T-cell (primary cell): ENCODE results near the gene TRIM31. TPM values are rescaled to one million over a fixed set of nuclear protein-coding genes. Genes with fewer than 3 reads are reported as not detected.

Experiments used
- ATAC-seq, 4 experiments: fragments of 200-7000 bp in 3 of 4; fragments of 150-1000 bp in 1 of 4; cut with Tn5 transposase; replicated peaks in 1 of 4; 1 replicate in 3 of 4; 2 replicates in 1 of 4; pipeline ENCODE4 v1.10.0; 2021; ENCODE audit warnings: moderate library complexity in 3 of 4, mild to moderate bottlenecking in 2 of 4, moderate number of reproducible peaks in 1 of 4
- CTCF ChIA-PET, 2 donors: fragments of 300-600 bp; sonication (Branson Sonifier 250); formaldehyde crosslinking; loops; one replicate each; lab custom pipeline; 2022; ENCODE audit warnings: antibody characterized with exemption in 2 of 2; lab: Charles Lee
- POLR2A ChIA-PET, 2 donors: fragments of 300-600 bp; sonication (Branson Sonifier 250); formaldehyde crosslinking; loops; one replicate each; lab custom pipeline; 2022; ENCODE audit warnings: antibody characterized with exemption in 2 of 2; lab: Charles Lee
- DNase-seq, 35 experiments: peaks; one replicate each; pipeline versions ENCODE4 v3.0.0 to v3.0.0-alpha.2; 2013 to 2023
- H3K27ac ChIP-seq: one replicate; pipeline ENCODE4 v1.5.1; 2013; ENCODE audit warnings: low read length
- H3K27me3 ChIP-seq, 2 experiments: replicated peaks in 1 of 2; 1 replicate in 1 of 2; 2 replicates in 1 of 2; pipeline versions ENCODE4 v1.6.1 to v1.7.0; 2013; ENCODE audit warnings: low read length in 1 of 2, mixed read lengths in 1 of 2; ENCODE audit not compliant: control insufficient read depth in 2 of 2, insufficient read depth in 2 of 2; ENCODE audit errors: extremely low read depth in 1 of 2
- H3K36me3 ChIP-seq, 2 donors: 1 replicate in 1 of 2; 2 replicates in 1 of 2; pipeline versions ENCODE4 v1.6.1 to v1.7.0; 2013; ENCODE audit warnings: low read length in 1 of 2; ENCODE audit not compliant: control insufficient read depth in 2 of 2, insufficient read depth in 1 of 2; ENCODE audit errors: extremely low read depth in 1 of 2
- H3K4me1 ChIP-seq, 2 experiments: 1 replicate in 1 of 2; 2 replicates in 1 of 2; pipeline versions ENCODE4 v1.6.1 to v1.7.0; 2013; ENCODE audit warnings: low read length in 2 of 2, mixed read lengths in 1 of 2; ENCODE audit not compliant: insufficient read depth in 2 of 2, control insufficient read depth in 1 of 2; ENCODE audit errors: extremely low read depth in 1 of 2
- H3K4me3 ChIP-seq, 2 donors: 1 replicate in 1 of 2; 2 replicates in 1 of 2; pipeline versions ENCODE4 v1.5.1 to v1.7.0; 2013; ENCODE audit warnings: mild to moderate bottlenecking in 2 of 2, low read length in 1 of 2, moderate library complexity in 1 of 2; ENCODE audit not compliant: control insufficient read depth in 1 of 2; ENCODE audit errors: extremely low read depth in 1 of 2
- H3K9me3 ChIP-seq: 2 replicates; pipeline ENCODE4 v1.7.0; 2013
- H3K27ac Mint-ChIP-seq, 2 donors: one replicate each; pipeline ENCODE4 v1.8.0; 2020 to 2021; ENCODE audit warnings: mild to moderate bottlenecking in 2 of 2, mixed read lengths in 2 of 2
- H3K27me3 Mint-ChIP-seq, 2 donors: one replicate each; pipeline ENCODE4 v1.8.0; 2021 to 2022; ENCODE audit warnings: mixed read lengths in 2 of 2
- H3K36me3 Mint-ChIP-seq: one replicate; pipeline ENCODE4 v1.8.0; 2021; ENCODE audit warnings: mixed read lengths
- H3K4me1 Mint-ChIP-seq, 3 donors: one replicate each; pipeline ENCODE4 v1.8.0; 2020 to 2022; ENCODE audit warnings: mixed read lengths in 3 of 3, mild to moderate bottlenecking in 1 of 3
- H3K4me3 Mint-ChIP-seq, 3 donors: one replicate each; pipeline ENCODE4 v1.8.0; 2020 to 2022; ENCODE audit warnings: mild to moderate bottlenecking in 3 of 3, mixed read lengths in 3 of 3, moderate library complexity in 3 of 3
- H3K9me3 Mint-ChIP-seq, 3 donors: one replicate each; pipeline ENCODE4 v1.8.0; 2020 to 2022; ENCODE audit warnings: mixed read lengths in 3 of 3
- WGBS: methylation state at CpG from one replicate; pipeline ENCODE4 v1.1.5; 2013; ENCODE audit warnings: missing lambda C conversion rate; ENCODE audit not compliant: insufficient coverage; 5-methylcytosine and 5-hydroxymethylcytosine counted together
- total RNA-seq, 35 experiments: library from RNA in 6 of 35; stranded (reverse) in 6 of 35; fragments of 120-200 nt in 1 of 35; gene quantifications; one replicate each; pipeline versions ENCODE4 v1.2.1 to v1.2.4 and lab custom pipeline; 2013 to 2026

The TRIM31 gene
- total RNA-seq, 5 donors from 2014 or later (not counting 1 experiment from before 2014, with no cell fraction given) = 0.44 TPM; not detected in 4

GRCh38 chr6:30154061-30154460 is 41.2 kb upstream of the TRIM31 start:
- ChIA-PET POLR2A (no interaction called here), CTCF (no interaction called here)
- Mint-ChIP-seq H3K36me3 (no peaks in the 10 kb centered on the region), H3K9me3 (no peaks in the 10 kb centered on the region), H3K4me3 (no peak overlapping the region), H3K4me1 (peaks cover 0 to 4% (median 4%) of the 10 kb centered on the region in 3 donors), H3K27ac (no peak overlapping the region), H3K27me3 (peaks cover 30 to 36% of the 10 kb centered on the region in 2 donors)
- ATAC-seq (no peak), DNase-seq (no peak)
- H3K36me3 ChIP-seq = no peaks in the 10 kb centered on the region
- H3K27ac ChIP-seq = no peak overlapping the region
- no peak overlapping the region for H3K4me3 ChIP-seq
- H3K27me3 ChIP-seq = peaks cover 0 to 26% of the 10 kb centered on the region in 2 experiments
- H3K4me1 ChIP-seq = no peaks in the 10 kb centered on the region
- WGBS = 79% methylated on average over 9 of the region's 17 CpGs
- H3K9me3 ChIP-seq = no peaks in the 10 kb centered on the region

DNA sequence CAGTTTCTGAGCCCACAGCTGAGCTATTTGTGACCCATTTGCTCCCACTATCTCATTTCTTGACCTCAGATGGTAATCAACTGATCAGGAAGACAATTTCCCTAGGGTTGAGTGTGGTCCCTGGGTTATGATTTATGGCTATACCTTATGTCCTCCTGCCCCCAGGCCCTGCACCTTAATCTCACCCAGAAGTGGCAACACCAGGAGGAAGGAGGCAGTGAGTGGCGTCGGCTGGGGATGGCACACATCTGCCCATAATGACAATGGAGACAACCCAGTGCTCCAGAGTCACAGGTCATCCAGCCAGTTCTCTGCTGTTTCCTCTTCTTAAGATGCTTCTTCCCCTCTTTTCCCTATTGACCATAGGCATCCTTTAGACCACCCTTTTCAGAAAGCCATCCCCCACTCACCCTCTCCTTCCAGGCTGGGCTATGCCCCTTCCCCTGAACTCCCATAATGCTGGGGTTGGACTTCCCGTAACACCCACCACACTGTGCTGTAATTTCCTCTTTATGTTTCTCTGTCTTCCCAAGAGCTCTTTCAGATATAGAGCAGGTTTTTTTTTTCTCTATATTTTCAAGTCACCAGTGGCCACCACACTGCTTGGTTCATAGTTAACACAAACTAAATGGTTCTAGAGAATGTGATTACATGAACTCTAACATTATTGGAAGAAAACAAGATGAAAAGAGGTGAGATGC is 40.2 kb upstream of the TRIM31 start:
- ATAC-seq = no peak
- H3K27ac Mint-ChIP-seq = no peak overlapping the region
- H3K36me3 Mint-ChIP-seq = no peaks in the 10 kb centered on the region
- Histone ChIP-seq H3K27me3 (peaks cover 0 to 21% of the 10 kb centered on the region in 2 experiments), H3K4me3 (no peak overlapping the region), H3K4me1 (no peaks in the 10 kb centered on the region), H3K9me3 (no peaks in the 10 kb centered on the region), H3K36me3 (no peaks in the 10 kb centered on the region), H3K27ac (no peak overlapping the region)
- ChIA-PET POLR2A (no interaction called here), CTCF (no interaction called here)
- no peaks in the 10 kb centered on the region for H3K9me3 Mint-ChIP-seq
- H3K4me3 Mint-ChIP-seq = no peak overlapping the region
- peaks cover 0 to 4% (median 4%) of the 10 kb centered on the region in 3 donors for H3K4me1 Mint-ChIP-seq
- 100% methylated on average over 2 of the region's 3 CpGs for WGBS
- peaks cover 24 to 32% of the 10 kb centered on the region in 2 donors for H3K27me3 Mint-ChIP-seq
- DNase-seq = no peak

GRCh38 chr6:30152016-30152673 is 39.3 kb upstream of the TRIM31 start:
- Mint-ChIP-seq H3K27ac (no peak overlapping the region), H3K36me3 (no peaks in the 10 kb centered on the region), H3K4me1 (peaks cover 0 to 4% (median 4%) of the 10 kb centered on the region in 3 donors), H3K27me3 (peaks cover 29 to 39% of the 10 kb centered on the region in 2 donors), H3K9me3 (no peaks in the 10 kb centered on the region), H3K4me3 (no peak overlapping the region)
- ATAC-seq = no peak
- DNase-seq = no peak
- Histone ChIP-seq H3K27ac (no peak overlapping the region), H3K9me3 (no peaks in the 10 kb centered on the region), H3K4me3 (no peak overlapping the region), H3K4me1 (no peaks in the 10 kb centered on the region), H3K27me3 (peaks cover 0 to 27% of the 10 kb centered on the region in 2 experiments), H3K36me3 (no peaks in the 10 kb centered on the region)
- 83% methylated on average over 1 of the region's 4 CpGs for WGBS
- ChIA-PET POLR2A (no interaction called here), CTCF (interaction anchor here in 1 of 2 donors (0.8 kb wide), 1 partner anchor 21 kb away, joined by 3 read pairs; no protein-coding TSS in a partner anchor)

GRCh38 chr6:30151580-30151979 is 38.7 kb upstream of the TRIM31 start:
- Mint-ChIP-seq H3K36me3 (no peaks in the 10 kb centered on the region), H3K4me1 (peaks cover 0 to 4% (median 4%) of the 10 kb centered on the region in 3 donors), H3K27me3 (peaks cover 33 to 39% of the 10 kb centered on the region in 2 donors), H3K4me3 (no peak overlapping the region), H3K9me3 (no peaks in the 10 kb centered on the region), H3K27ac (no peak overlapping the region)
- no peak overlapping the region for H3K4me3 ChIP-seq
- no peak for ATAC-seq
- WGBS = 38% methylated on average over 1 of the region's 3 CpGs
- no peak for DNase-seq
- CTCF ChIA-PET = interaction anchor here in 1 of 2 donors (0.8 kb wide), 1 partner anchor 20 kb away, joined by 3 read pairs; no protein-coding TSS in a partner anchor
- no peaks in the 10 kb centered on the region for H3K4me1 ChIP-seq
- no peaks in the 10 kb centered on the region for H3K9me3 ChIP-seq
- POLR2A ChIA-PET = no interaction called here
- peaks cover 0 to 32% of the 10 kb centered on the region in 2 experiments for H3K27me3 ChIP-seq
- no peak overlapping the region for H3K27ac ChIP-seq
- H3K36me3 ChIP-seq = no peaks in the 10 kb centered on the region

GRCh38 chr6:30150671-30151395 is 37.9 kb upstream of the TRIM31 start:
- ChIA-PET CTCF (no interaction called here), POLR2A (no interaction called here)
- DNase-seq (no peak), ATAC-seq (no peak)
- no peak overlapping the region for H3K27ac ChIP-seq
- peaks cover 0 to 4% (median 4%) of the 10 kb centered on the region in 3 donors for H3K4me1 Mint-ChIP-seq
- no peaks in the 10 kb centered on the region for H3K9me3 Mint-ChIP-seq
- H3K36me3 Mint-ChIP-seq = no peaks in the 10 kb centered on the region
- no peaks in the 10 kb centered on the region for H3K9me3 ChIP-seq
- WGBS = 88% methylated on average over 8 of the region's 10 CpGs
- H3K4me1 ChIP-seq = no peaks in the 10 kb centered on the region
- H3K36me3 ChIP-seq = no peaks in the 10 kb centered on the region
- H3K4me3 ChIP-seq = no peak overlapping the region
- H3K27ac Mint-ChIP-seq = no peak overlapping the region
- H3K27me3 ChIP-seq = peaks cover 0 to 31% of the 10 kb centered on the region in 2 experiments
- H3K4me3 Mint-ChIP-seq = no peak overlapping the region
- H3K27me3 Mint-ChIP-seq = peaks cover 31 to 36% of the 10 kb centered on the region in 2 donors

DNA sequence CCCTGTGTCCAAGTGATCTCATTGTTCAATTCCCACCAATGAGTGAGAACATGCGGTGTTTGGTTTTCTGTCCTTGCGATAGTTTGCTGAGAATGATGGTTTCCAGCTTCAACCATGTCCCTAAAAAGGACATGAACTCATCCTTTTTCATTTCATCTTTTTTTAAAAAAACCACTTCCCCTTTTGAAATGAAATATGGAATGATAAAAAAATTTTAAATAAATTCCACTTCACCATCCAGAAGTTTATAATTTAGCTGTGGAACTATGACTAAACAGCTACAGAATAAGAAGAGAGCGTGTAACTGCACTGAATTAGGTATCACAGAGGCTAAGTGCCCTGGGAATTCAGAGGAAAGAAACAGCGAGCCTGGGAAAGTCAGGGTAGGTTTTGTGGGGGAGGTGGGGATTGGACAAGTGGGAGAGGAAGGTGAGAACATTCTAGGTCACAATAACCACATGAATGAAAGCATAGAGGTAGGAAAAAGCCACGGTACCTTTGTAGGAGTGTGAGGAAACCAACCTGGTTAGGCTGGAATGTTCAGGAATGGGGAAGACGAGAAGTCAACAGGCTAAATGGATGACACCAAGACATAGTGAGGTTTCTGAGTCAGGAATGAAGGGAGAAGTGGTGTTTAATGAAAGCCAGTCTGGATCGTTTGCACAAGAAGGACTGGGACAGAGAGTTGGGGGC is 37.1 kb upstream of the TRIM31 start:
- ChIA-PET POLR2A (no interaction called here), CTCF (no interaction called here)
- Mint-ChIP-seq H3K9me3 (no peaks in the 10 kb centered on the region), H3K4me3 (no peak overlapping the region), H3K27me3 (peaks cover 29 to 36% of the 10 kb centered on the region in 2 donors), H3K27ac (no peak overlapping the region), H3K4me1 (peaks cover 0 to 4% (median 4%) of the 10 kb centered on the region in 3 donors), H3K36me3 (no peaks in the 10 kb centered on the region)
- 56% methylated on average over 5 of the region's 7 CpGs for WGBS
- ATAC-seq (no peak), DNase-seq (no peak)
- no peaks in the 10 kb centered on the region for H3K36me3 ChIP-seq
- peaks cover 0 to 29% of the 10 kb centered on the region in 2 experiments for H3K27me3 ChIP-seq
- H3K4me1 ChIP-seq = no peaks in the 10 kb centered on the region
- H3K27ac ChIP-seq = no peak overlapping the region
- no peaks in the 10 kb centered on the region for H3K9me3 ChIP-seq
- no peak overlapping the region for H3K4me3 ChIP-seq
